HepG2 (cell line): ENCODE results near the gene CD163.

ENCODE experiments used
- CEBPB ChIP-seq: IDR thresholded peaks from 2 replicates; pipeline ENCODE4 v1.6.1; 2011; ENCODE audit warnings: low read depth, low read length, improper control_type of control experiment, borderline replicate concordance
- CTCF ChIP-seq: sonication (generic); formaldehyde crosslinking; IDR thresholded peaks from 2 replicates; pipeline ENCODE4 v1.5.0; 2020; ENCODE audit warnings: mild to moderate bottlenecking, missing genetic modification reagents, moderate library complexity
- EHMT2 ChIP-seq: fragments of 200-600 bp; sonication (generic); IDR thresholded peaks from 2 replicates; pipeline ENCODE4 v1.7.0; 2017; ENCODE audit warnings: antibody characterized with exemption, low read depth, low read length, borderline replicate concordance
- ELF1 ChIP-seq: sonication (generic); formaldehyde crosslinking; IDR thresholded peaks from 2 replicates; pipeline ENCODE4 v1.4.0; 2020; ENCODE audit warnings: missing genetic modification reagents
- HNRNPH1 ChIP-seq: fragments of 200-400 bp; formaldehyde crosslinking; optimal IDR thresholded peaks from 2 replicates; pipeline ENCODE3; 2017; ENCODE audit warnings: mild to moderate bottlenecking, low read depth, low read length
- POLR2AphosphoS2 ChIP-seq: IDR thresholded peaks from 2 replicates; pipeline ENCODE4 v1.6.1; 2011; ENCODE audit warnings: low read depth, low read length, improper control_type of control experiment
- RAD21 ChIP-seq: fragments of 450-650 bp; formaldehyde crosslinking; IDR thresholded peaks from 2 replicates; pipeline ENCODE4 v1.5.0; 2020; ENCODE audit warnings: mild to moderate bottlenecking
- TOPORS ChIP-seq: sonication (generic); formaldehyde crosslinking; IDR thresholded peaks from 2 replicates; pipeline ENCODE4 v1.8.0; 2023; ENCODE audit warnings: mild to moderate bottlenecking, missing genetic modification reagents
- ZFP41 ChIP-seq: sonication (generic); formaldehyde crosslinking; IDR thresholded peaks from 2 replicates; pipeline ENCODE4 v1.4.0; 2020; ENCODE audit warnings: mild to moderate bottlenecking, missing genetic modification reagents, borderline replicate concordance
- ZNF367 ChIP-seq: sonication (generic); formaldehyde crosslinking; IDR thresholded peaks from 2 replicates; pipeline ENCODE4 v1.4.0; 2020; ENCODE audit warnings: missing genetic modification reagents, borderline replicate concordance
- ZNF713 ChIP-seq: sonication (generic); formaldehyde crosslinking; IDR thresholded peaks from 2 replicates; pipeline ENCODE4 v1.4.0; 2020; ENCODE audit warnings: mild to moderate bottlenecking, missing genetic modification reagents
- ZZZ3 ChIP-seq: sonication (generic); formaldehyde crosslinking; IDR thresholded peaks from 2 replicates; pipeline ENCODE4 v1.4.0; 2020; ENCODE audit warnings: missing genetic modification reagents, mild to moderate bottlenecking, borderline replicate concordance
- TF ChIP-seq, protein P1 (sequence below): sonication (generic); formaldehyde crosslinking; IDR thresholded peaks from 2 replicates; pipeline ENCODE4 v1.4.0; 2020; ENCODE audit warnings: missing genetic modification reagents

DNA sequence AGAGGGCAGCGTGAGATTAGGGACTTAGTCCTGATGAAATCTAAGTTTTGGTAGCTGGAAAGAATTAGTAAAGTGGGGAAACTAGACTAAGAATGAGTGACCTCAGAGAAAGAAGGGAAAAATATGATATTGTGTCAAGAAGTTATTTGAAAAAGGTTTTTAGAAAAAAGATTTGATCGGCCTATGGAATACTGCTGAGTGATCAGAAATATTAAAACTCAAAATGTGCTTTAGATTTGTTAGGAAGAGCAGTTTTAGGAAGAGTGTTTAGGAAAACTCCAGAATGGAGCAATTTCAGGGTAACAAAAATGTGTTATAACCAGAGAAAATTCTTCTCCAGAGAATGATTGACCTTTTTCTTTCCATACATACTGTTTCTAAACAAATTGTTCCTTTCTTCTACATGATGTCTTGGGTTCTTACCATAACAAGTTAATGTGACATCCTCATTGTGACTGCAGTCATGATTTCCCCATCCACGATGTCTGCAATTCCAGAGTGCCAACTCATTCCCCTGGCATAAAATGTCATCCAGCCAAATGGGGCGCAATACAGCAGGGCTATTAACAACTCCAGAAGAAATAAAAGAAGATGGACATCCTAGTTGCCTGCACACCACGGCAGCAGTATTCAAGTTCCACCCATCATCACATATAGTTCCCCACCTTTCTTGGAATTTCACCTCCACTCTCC, 71.4 kb downstream of the CD163 start:
- TF ChIP-seq, protein P1, sequence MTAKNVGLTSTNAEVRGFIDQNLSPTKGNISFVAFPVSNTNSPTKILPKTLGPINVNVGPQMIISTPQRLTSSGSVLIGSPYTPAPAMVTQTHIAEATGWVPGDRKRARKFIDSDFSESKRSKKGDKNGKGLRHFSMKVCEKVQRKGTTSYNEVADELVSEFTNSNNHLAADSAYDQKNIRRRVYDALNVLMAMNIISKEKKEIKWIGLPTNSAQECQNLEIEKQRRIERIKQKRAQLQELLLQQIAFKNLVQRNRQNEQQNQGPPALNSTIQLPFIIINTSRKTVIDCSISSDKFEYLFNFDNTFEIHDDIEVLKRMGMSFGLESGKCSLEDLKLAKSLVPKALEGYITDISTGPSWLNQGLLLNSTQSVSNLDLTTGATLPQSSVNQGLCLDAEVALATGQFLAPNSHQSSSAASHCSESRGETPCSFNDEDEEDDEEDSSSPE: no peak
- TF ChIP-seq CEBPB: no peak
- TF ChIP-seq EHMT2: no peak
- no peak for TF ChIP-seq ZNF713 (CRISPR knock-in tag)
- TF ChIP-seq TOPORS (CRISPR knock-in tag): no peak
- TF ChIP-seq ZNF367 (CRISPR knock-in tag): no peak
- TF ChIP-seq RAD21 (CRISPR knock-in tag): no peak
- no peak for TF ChIP-seq ZZZ3 (CRISPR knock-in tag)
- TF ChIP-seq CTCF (CRISPR knock-in tag): no peak
- TF ChIP-seq ZFP41 (CRISPR knock-in tag): no peak
- no peak for TF ChIP-seq ELF1
- no peak for TF ChIP-seq POLR2AphosphoS2
- no peak for TF ChIP-seq HNRNPH1
